Type B pancreatic cell (in vitro differentiated cells): Measurements from ENCODE around the gene FOXO1. TPM values are rescaled to one million over a fixed set of nuclear protein-coding genes. Genes with fewer than 3 reads are reported as not detected.

Source experiments
- DNase-seq: peaks from one replicate; pipeline ENCODE4 v3.0.0; 2021; ENCODE audit warnings: mixed read lengths; ENCODE audit not compliant: unreplicated experiment; ENCODE audit errors: extremely low spot score
- H3K27ac Mint-ChIP-seq: 2 replicates; pipeline ENCODE4 v1.8.0; 2021; ENCODE audit warnings: mild to moderate bottlenecking, mixed read lengths
- H3K27me3 Mint-ChIP-seq: 2 replicates; pipeline ENCODE4 v1.8.0; 2021; ENCODE audit warnings: mixed read lengths
- H3K36me3 Mint-ChIP-seq: 2 replicates; pipeline ENCODE4 v1.8.0; 2021; ENCODE audit warnings: mixed read lengths
- H3K4me1 Mint-ChIP-seq: one replicate; pipeline ENCODE4 v1.8.0; 2021; ENCODE audit warnings: mixed read lengths; ENCODE audit not compliant: unreplicated experiment
- H3K4me3 Mint-ChIP-seq: 2 replicates; pipeline ENCODE4 v1.8.0; 2021; ENCODE audit warnings: mild to moderate bottlenecking, mixed read lengths
- H3K9me3 Mint-ChIP-seq: 2 replicates; pipeline ENCODE4 v1.8.0; 2021; ENCODE audit warnings: mixed read lengths
- CTCF ChIP-seq: fragments of 200-600 bp; sonication (generic); conservative IDR thresholded peaks from 2 replicates; pipeline ENCODE4 v1.5.0; 2021; ENCODE audit warnings: antibody characterized with exemption, mild to moderate bottlenecking
- total RNA-seq: library from RNA; stranded (reverse); gene quantifications from 2 replicates; pipeline ENCODE4 v1.2.1, GENCODE V29; 2021; ENCODE audit warnings: low replicate concordance

Gene FOXO1
- total RNA-seq, 1 donor from 2014 or later: 21.5 TPM

DNA sequence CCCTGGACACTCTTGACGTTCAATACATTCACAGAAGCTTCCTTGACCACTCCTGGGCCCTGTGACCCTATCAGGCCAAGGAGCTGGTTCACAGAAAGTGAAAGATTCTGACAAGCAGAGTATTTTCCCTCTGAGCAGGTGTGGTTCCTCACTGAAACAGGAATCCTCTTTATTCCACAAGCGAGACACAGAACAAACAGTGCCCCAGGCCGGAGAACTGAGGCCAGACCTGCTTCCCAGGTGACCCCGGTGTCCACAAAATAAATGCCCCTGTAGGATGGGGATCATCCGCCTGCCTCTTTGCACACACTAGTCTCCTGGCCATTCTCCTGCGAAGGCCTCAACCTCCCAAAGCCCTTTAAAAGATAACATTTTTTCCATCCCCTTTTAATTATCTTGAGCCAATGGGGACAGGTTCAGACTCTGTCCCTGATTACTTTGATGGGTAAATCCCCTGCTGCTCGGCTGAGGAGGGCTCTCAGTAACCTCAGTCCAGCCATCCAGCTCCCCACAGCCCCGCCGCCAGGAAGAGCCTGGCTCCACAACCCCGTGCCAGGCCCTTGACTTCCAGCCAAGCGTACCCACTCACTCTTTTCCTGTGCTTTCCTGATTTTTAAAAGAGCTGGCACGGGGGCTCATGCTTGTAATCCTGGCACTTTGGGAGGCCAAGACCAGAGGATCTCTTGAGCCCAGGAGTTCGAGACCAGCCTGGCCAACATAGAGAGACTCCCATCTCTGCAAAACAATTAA is 129.1 kb downstream of the FOXO1 start:
- Mint-ChIP-seq H3K9me3 (no peaks in the 10 kb centered on the region), H3K4me3 (no peak overlapping the region), H3K36me3 (no peaks in the 10 kb centered on the region), H3K27me3 (no peaks in the 10 kb centered on the region), H3K27ac (peak overlapping the region; percentile 41), H3K4me1 (peaks cover 20% of the 10 kb centered on the region)
- no peak for TF ChIP-seq CTCF
- DNase-seq: no peak

DNA sequence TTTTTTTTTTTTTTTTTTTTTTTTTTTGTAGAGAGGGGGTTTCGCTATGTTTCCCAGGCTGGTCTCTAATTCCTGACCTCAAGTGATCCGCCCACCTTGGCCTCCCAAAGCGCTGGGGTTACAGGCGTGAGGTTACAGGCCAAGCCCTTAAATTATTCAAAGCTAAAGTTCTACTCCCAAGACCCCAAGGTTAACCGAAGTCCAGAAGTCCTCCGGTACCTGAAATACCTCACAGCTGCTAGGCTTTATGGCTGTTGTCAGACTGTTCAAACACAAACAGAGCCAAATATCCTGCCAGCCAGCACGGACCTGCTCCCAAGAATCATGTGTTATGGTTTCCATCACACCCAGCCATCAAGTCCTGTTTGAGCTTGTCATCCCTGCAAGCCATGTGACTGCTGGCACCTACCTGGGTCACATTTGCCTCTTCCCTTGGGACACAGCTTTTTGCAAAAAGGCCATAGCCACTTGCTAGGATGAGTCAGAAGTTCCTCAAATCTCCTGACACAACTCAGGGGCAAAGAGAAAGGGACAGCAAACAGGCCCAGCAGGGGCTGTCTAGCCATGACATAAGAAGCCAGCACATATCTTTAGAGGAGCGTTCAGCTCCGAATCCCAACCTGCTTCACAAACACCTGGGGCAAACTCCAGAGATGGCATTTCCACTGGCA is 129.9 kb downstream of the FOXO1 start:
- Mint-ChIP-seq H3K9me3 (no peaks in the 10 kb centered on the region), H3K4me1 (peaks cover 20% of the 10 kb centered on the region), H3K4me3 (no peak overlapping the region), H3K27ac (peak overlapping the region; percentile 41), H3K27me3 (no peaks in the 10 kb centered on the region), H3K36me3 (no peaks in the 10 kb centered on the region)
- no peak for TF ChIP-seq CTCF
- no peak for DNase-seq

GRCh38 chr13:40535345-40535836 is 131.1 kb downstream of the FOXO1 start:
- H3K4me1 Mint-ChIP-seq: peaks cover 15% of the 10 kb centered on the region

GRCh38 chr13:40534456-40534855 is 132.0 kb downstream of the FOXO1 start:
- no peak overlapping the region for H3K4me3 Mint-ChIP-seq
- H3K9me3 Mint-ChIP-seq: no peaks in the 10 kb centered on the region
- H3K27me3 Mint-ChIP-seq: no peaks in the 10 kb centered on the region
- no peak for TF ChIP-seq CTCF
- peaks cover 7% of the 10 kb centered on the region for H3K4me1 Mint-ChIP-seq
- DNase-seq: no peak
- no peak overlapping the region for H3K27ac Mint-ChIP-seq
- H3K36me3 Mint-ChIP-seq: no peaks in the 10 kb centered on the region

More at GRCh38 chr13:40535345-40535836, 131.1 kb downstream of the FOXO1 start:
- Mint-ChIP-seq H3K36me3 (no peaks in the 10 kb centered on the region), H3K27me3 (no peaks in the 10 kb centered on the region), H3K9me3 (no peaks in the 10 kb centered on the region), H3K4me3 (no peak overlapping the region), H3K27ac (no peak overlapping the region)
- DNase-seq: no peak
- no peak for TF ChIP-seq CTCF

- Mint-ChIP-seq H3K4me3 (no peak overlapping the region), H3K4me1 (peaks cover 7% of the 10 kb centered on the region), H3K27me3 (no peaks in the 10 kb centered on the region), H3K36me3 (peaks cover under 1% of the 10 kb centered on the region), H3K27ac (no peak overlapping the region), H3K9me3 (no peaks in the 10 kb centered on the region)
- no peak for TF ChIP-seq CTCF
- DNase-seq: no peak
Measured at GRCh38 chr13:40533072-40533471, 133.4 kb downstream of the FOXO1 start.
